Esophagus squamous epithelium (tissue), 4 donors: ENCODE measurements around the gene SFR1.

ENCODE experiments used
- CTCF ChIP-seq, 6 experiments: fragments of 450-650 bp in 4 of 6; fragments of 200-600 bp in 2 of 6; sonication (generic) in 2 of 6; IDR thresholded peaks; one replicate each; pipeline ENCODE4 v1.5.1; 2016 to 2019; ENCODE audit warnings: antibody characterized with exemption in 6 of 6, mild to moderate bottlenecking in 4 of 6, moderate library complexity in 4 of 6
- POLR2A ChIP-seq, 4 donors: fragments of 450-650 bp; IDR thresholded peaks; one replicate each; pipeline ENCODE4 v1.6.1; 2017; ENCODE audit warnings: antibody characterized with exemption in 4 of 4, mild to moderate bottlenecking in 4 of 4, moderate library complexity in 3 of 4

GRCh38 chr10:104088239-104088638 is 33.7 kb upstream of the SFR1 start:
- TF ChIP-seq POLR2A (IDR thresholded peaks at IDR 0.05): no peak
- TF ChIP-seq CTCF (IDR thresholded peaks at IDR 0.05): no peak
